Measurements from ENCODE around the gene CCT6A.
A peak's percentile ranks its signal among the peaks of the same experiment; 100 is the strongest.
"Not testable (repeated sequence)": the region's sequence is repeated elsewhere in the genome, so short reads cannot be mapped to it uniquely, and the experiment has no call there.

Gene CCT6A

GRCh38 chr7:56033671-56034432 is 17.7 kb upstream of the CCT6A start:
- H3K27ac ChIP-seq (ENCODE audit: low read length) = peak overlapping the region; percentile 63; the same call in 1 of the 2 replicates
- peak; percentile 39 for TF ChIP-seq CTCF (IDR thresholded peaks at IDR 0.05; ENCODE audit: low read length)
- no peak for TF ChIP-seq EZH2 (optimal IDR thresholded peaks at IDR 0.05; ENCODE audit: low read depth, low read length)
- TF ChIP-seq EZH2phosphoT487 (IDR thresholded peaks at IDR 0.05; ENCODE audit: low read length) = no peak
- H3K9ac ChIP-seq (ENCODE audit: low read length) = peak overlapping the region; percentile 69; the same call in 1 of the 2 replicates
- no peaks in the 10 kb centered on the region for H3K36me3 ChIP-seq (replicated peaks; ENCODE audit: insufficient read depth, low read length)
- H4K20me1 ChIP-seq (ENCODE audit: insufficient read depth, low read length) = no peaks in the 10 kb centered on the region
- H3K4me1 ChIP-seq (ENCODE audit: low read length) = no peaks in the 10 kb centered on the region
- no peaks in the 10 kb centered on the region for H3K27me3 ChIP-seq (replicated peaks; ENCODE audit: insufficient read depth, low read length)
- peak overlapping the region; percentile 100 for H2AFZ ChIP-seq (ENCODE audit: low read length)
- peaks cover 9% of the 10 kb centered on the region for H3K79me2 ChIP-seq (ENCODE audit: low read length)
- H3K9me2 ChIP-seq (replicated peaks; ENCODE audit: insufficient read depth, low read length) = no peaks in the 10 kb centered on the region
- H3K4me2 ChIP-seq (ENCODE audit: low read depth, low read length) = peak overlapping the region; percentile 95
- peak; percentile 81 for DNase-seq
- H3K9me3 ChIP-seq (replicated peaks; ENCODE audit: insufficient read depth, low read length) = no peaks in the 10 kb centered on the region
- H3F3A ChIP-seq (ENCODE audit: insufficient read depth, low read length) = peaks cover 10% of the 10 kb centered on the region
- peak overlapping the region; percentile 92 for H3K4me3 ChIP-seq (ENCODE audit: low read length)

GRCh38 chr7:56040730-56041129 is 10.8 kb upstream of the CCT6A start:
- Histone ChIP-seq H3F3A (ENCODE audit: insufficient read depth, low read length) (no peaks in the 10 kb centered on the region), H3K27me3 (replicated peaks; ENCODE audit: insufficient read depth, low read length) (no peaks in the 10 kb centered on the region), H3K4me1 (ENCODE audit: low read length) (no peaks in the 10 kb centered on the region), H4K20me1 (ENCODE audit: insufficient read depth, low read length) (no peaks in the 10 kb centered on the region), H3K9me3 (replicated peaks; ENCODE audit: insufficient read depth, low read length) (no peaks in the 10 kb centered on the region), H3K36me3 (replicated peaks; ENCODE audit: insufficient read depth, low read length) (no peaks in the 10 kb centered on the region), H3K9ac (ENCODE audit: low read length) (no peak overlapping the region), H3K4me2 (ENCODE audit: low read depth, low read length) (no peak overlapping the region), H2AFZ (ENCODE audit: low read length) (no peak overlapping the region), H3K27ac (ENCODE audit: low read length) (no peak overlapping the region), H3K79me2 (ENCODE audit: low read length) (no peaks in the 10 kb centered on the region), H3K4me3 (ENCODE audit: low read length) (no peak overlapping the region), H3K9me2 (replicated peaks; ENCODE audit: insufficient read depth, low read length) (no peaks in the 10 kb centered on the region)
- TF ChIP-seq EZH2 (optimal IDR thresholded peaks at IDR 0.05; ENCODE audit: low read depth, low read length) (no peak), EZH2phosphoT487 (IDR thresholded peaks at IDR 0.05; ENCODE audit: low read length) (no peak), CTCF (IDR thresholded peaks at IDR 0.05; ENCODE audit: low read length) (no peak)
- no peak for DNase-seq

GRCh38 chr7:56045758-56046157 is 5.8 kb upstream of the CCT6A start:
- not testable (repeated sequence) for H2AFZ ChIP-seq (ENCODE audit: low read length); H3F3A ChIP-seq (ENCODE audit: insufficient read depth, low read length); H3K9me3 ChIP-seq (replicated peaks; ENCODE audit: insufficient read depth, low read length); H3K27ac ChIP-seq (ENCODE audit: low read length); H3K4me2 ChIP-seq (ENCODE audit: low read depth, low read length); H3K79me2 ChIP-seq (ENCODE audit: low read length); DNase-seq; H3K9ac ChIP-seq (ENCODE audit: low read length); H4K20me1 ChIP-seq (ENCODE audit: insufficient read depth, low read length); H3K27me3 ChIP-seq (replicated peaks; ENCODE audit: insufficient read depth, low read length); H3K4me3 ChIP-seq (ENCODE audit: low read length); H3K36me3 ChIP-seq (replicated peaks; ENCODE audit: insufficient read depth, low read length); H3K9me2 ChIP-seq (replicated peaks; ENCODE audit: insufficient read depth, low read length); H3K4me1 ChIP-seq (ENCODE audit: low read length)

Data from MM.1S (cell line).